ENCODE data around the gene HCRTR1.

DNA sequence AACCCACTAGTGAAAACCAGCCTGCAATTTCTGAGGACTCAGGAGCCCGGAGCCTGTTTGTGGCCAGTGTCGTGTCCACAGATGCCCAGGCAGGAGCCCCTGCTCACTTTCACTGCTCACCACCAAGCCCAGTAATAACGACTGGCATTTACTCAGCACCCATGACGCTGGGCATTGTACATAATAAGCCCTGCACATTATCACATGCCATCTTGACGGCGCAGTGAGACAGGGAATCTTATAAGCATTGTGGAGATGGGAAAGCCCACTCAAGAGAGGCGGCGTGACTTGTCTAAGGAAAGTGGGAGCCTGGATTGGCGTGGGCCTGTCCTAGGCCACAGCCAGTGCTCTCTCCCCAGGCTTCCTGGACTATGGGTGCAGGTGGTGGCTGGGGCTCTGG is 55.9 kb downstream of the HCRTR1 start:
- TF ChIP-seq, protein P1, sequence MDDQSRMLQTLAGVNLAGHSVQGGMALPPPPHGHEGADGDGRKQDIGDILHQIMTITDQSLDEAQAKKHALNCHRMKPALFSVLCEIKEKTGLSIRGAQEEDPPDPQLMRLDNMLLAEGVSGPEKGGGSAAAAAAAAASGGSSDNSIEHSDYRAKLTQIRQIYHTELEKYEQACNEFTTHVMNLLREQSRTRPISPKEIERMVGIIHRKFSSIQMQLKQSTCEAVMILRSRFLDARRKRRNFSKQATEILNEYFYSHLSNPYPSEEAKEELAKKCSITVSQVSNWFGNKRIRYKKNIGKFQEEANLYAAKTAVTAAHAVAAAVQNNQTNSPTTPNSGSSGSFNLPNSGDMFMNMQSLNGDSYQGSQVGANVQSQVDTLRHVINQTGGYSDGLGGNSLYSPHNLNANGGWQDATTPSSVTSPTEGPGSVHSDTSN (IDR thresholded peaks at IDR 0.05; ENCODE audit: insufficient replicate concordance, low read depth, low read length): no peak
- TF ChIP-seq LARP7 (IDR thresholded peaks at IDR 0.05): no peak
- TF ChIP-seq POLR2A (IDR thresholded peaks at IDR 0.05; ENCODE audit: low read depth, low read length): no peak
- TF ChIP-seq SIX5 (IDR thresholded peaks at IDR 0.05; ENCODE audit: low read depth, low read length, severe bottlenecking): no peak
- TF ChIP-seq GABPA (IDR thresholded peaks at IDR 0.05; ENCODE audit: low read depth): no peak
- TF ChIP-seq, protein P2, sequence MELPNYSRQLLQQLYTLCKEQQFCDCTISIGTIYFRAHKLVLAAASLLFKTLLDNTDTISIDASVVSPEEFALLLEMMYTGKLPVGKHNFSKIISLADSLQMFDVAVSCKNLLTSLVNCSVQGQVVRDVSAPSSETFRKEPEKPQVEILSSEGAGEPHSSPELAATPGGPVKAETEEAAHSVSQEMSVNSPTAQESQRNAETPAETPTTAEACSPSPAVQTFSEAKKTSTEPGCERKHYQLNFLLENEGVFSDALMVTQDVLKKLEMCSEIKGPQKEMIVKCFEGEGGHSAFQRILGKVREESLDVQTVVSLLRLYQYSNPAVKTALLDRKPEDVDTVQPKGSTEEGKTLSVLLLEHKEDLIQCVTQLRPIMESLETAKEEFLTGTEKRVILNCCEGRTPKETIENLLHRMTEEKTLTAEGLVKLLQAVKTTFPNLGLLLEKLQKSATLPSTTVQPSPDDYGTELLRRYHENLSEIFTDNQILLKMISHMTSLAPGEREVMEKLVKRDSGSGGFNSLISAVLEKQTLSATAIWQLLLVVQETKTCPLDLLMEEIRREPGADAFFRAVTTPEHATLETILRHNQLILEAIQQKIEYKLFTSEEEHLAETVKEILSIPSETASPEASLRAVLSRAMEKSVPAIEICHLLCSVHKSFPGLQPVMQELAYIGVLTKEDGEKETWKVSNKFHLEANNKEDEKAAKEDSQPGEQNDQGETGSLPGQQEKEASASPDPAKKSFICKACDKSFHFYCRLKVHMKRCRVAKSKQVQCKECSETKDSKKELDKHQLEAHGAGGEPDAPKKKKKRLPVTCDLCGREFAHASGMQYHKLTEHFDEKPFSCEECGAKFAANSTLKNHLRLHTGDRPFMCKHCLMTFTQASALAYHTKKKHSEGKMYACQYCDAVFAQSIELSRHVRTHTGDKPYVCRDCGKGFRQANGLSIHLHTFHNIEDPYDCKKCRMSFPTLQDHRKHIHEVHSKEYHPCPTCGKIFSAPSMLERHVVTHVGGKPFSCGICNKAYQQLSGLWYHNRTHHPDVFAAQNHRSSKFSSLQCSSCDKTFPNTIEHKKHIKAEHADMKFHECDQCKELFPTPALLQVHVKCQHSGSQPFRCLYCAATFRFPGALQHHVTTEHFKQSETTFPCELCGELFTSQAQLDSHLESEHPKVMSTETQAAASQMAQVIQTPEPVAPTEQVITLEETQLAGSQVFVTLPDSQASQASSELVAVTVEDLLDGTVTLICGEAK (IDR thresholded peaks at IDR 0.05; ENCODE audit: borderline replicate concordance): no peak
- TF ChIP-seq BHLHE40 (IDR thresholded peaks at IDR 0.05; ENCODE audit: borderline replicate concordance in 1 of 2, low read depth in 2 of 2, low read length in 1 of 2): no peak
- no peak for TF ChIP-seq JUNB (IDR thresholded peaks at IDR 0.05)
- TF ChIP-seq, protein P3, sequence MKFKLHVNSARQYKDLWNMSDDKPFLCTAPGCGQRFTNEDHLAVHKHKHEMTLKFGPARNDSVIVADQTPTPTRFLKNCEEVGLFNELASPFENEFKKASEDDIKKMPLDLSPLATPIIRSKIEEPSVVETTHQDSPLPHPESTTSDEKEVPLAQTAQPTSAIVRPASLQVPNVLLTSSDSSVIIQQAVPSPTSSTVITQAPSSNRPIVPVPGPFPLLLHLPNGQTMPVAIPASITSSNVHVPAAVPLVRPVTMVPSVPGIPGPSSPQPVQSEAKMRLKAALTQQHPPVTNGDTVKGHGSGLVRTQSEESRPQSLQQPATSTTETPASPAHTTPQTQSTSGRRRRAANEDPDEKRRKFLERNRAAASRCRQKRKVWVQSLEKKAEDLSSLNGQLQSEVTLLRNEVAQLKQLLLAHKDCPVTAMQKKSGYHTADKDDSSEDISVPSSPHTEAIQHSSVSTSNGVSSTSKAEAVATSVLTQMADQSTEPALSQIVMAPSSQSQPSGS (IDR thresholded peaks at IDR 0.05; ENCODE audit: low read length): no peak
- TF ChIP-seq ESRRA (IDR thresholded peaks at IDR 0.05; ENCODE audit: low read length): no peak
- TF ChIP-seq EZH2 (IDR thresholded peaks at IDR 0.05; ENCODE audit: borderline replicate concordance, control insufficient read depth, low read depth, low read length): no peak
- no peak for TF ChIP-seq RFX5 (IDR thresholded peaks at IDR 0.05; ENCODE audit: low read depth, low read length)
- no peak for TF ChIP-seq SREBF2 (IDR thresholded peaks at IDR 0.05; ENCODE audit: low read length)
